WTC11 (cell line): Measurements from ENCODE around the gene VPS33B. TPM values are rescaled to one million over a fixed set of nuclear protein-coding genes. Genes with fewer than 3 reads are reported as not detected.

ENCODE experiments used
- ATAC-seq: fragments of 200-7000 bp; cut with Tn5 transposase; 2 replicates; pipeline ENCODE4 v1.10.0; 2021; ENCODE audit warnings: mild to moderate bottlenecking, moderate library complexity
- CTCF ChIA-PET: fragments of 300-600 bp; sonication (Branson Sonifier 250); formaldehyde crosslinking; loops from one replicate; lab custom pipeline; 2021; ENCODE audit warnings: antibody characterized with exemption; lab: Charles Lee
- POLR2A ChIA-PET: fragments of 350-600 bp; sonication (Branson Sonifier 250); formaldehyde crosslinking; loops from one replicate; lab custom pipeline; 2021; ENCODE audit warnings: antibody characterized with exemption; lab: Charles Lee
- DNase-seq: peaks from one replicate; pipeline ENCODE4 v3.0.0; 2021; ENCODE audit warnings: low spot score
- H3K27ac Mint-ChIP-seq: 2 replicates; pipeline ENCODE4 v1.8.0; 2021; ENCODE audit warnings: mixed read lengths
- H3K27me3 Mint-ChIP-seq: 2 replicates; pipeline ENCODE4 v1.8.0; 2021; ENCODE audit warnings: low read depth, mild to moderate bottlenecking, moderate library complexity, mixed read lengths
- H3K36me3 Mint-ChIP-seq: 2 replicates; pipeline ENCODE4 v1.8.0; 2021; ENCODE audit warnings: mixed read lengths
- H3K4me1 Mint-ChIP-seq: 2 replicates; pipeline ENCODE4 v1.8.0; 2022; ENCODE audit warnings: mixed read lengths
- H3K4me3 Mint-ChIP-seq: 2 replicates; pipeline ENCODE4 v1.8.0; 2021; ENCODE audit warnings: mild to moderate bottlenecking, moderate library complexity, mixed read lengths
- H3K9me3 Mint-ChIP-seq: 2 replicates; pipeline ENCODE4 v1.8.0; 2021; ENCODE audit warnings: mixed read lengths
- ATF1 ChIP-seq: sonication (generic); formaldehyde crosslinking; IDR thresholded peaks from 2 replicates; pipeline ENCODE4 v1.8.1; 2023; ENCODE audit warnings: mild to moderate bottlenecking, moderate library complexity, missing genetic modification reagents
- E2F4 ChIP-seq: sonication (generic); formaldehyde crosslinking; IDR thresholded peaks from 2 replicates; pipeline ENCODE4 v1.8.1; 2022; ENCODE audit warnings: low read depth, mild to moderate bottlenecking, moderate library complexity, missing genetic modification reagents, borderline replicate concordance
- ELF4 ChIP-seq: sonication (generic); formaldehyde crosslinking; IDR thresholded peaks from 2 replicates; pipeline ENCODE4 v1.8.1; 2022; ENCODE audit warnings: low read depth, mild to moderate bottlenecking, moderate library complexity, missing genetic modification reagents
- FOXK1 ChIP-seq: sonication (generic); formaldehyde crosslinking; IDR thresholded peaks from 2 replicates; pipeline ENCODE4 v1.8.0; 2022; ENCODE audit warnings: mild to moderate bottlenecking, moderate library complexity, missing genetic modification reagents
- NR2C2 ChIP-seq: sonication (generic); formaldehyde crosslinking; IDR thresholded peaks from 2 replicates; pipeline ENCODE4 v1.8.0; 2022; ENCODE audit warnings: mild to moderate bottlenecking, missing genetic modification reagents
- PREB ChIP-seq: sonication (generic); formaldehyde crosslinking; IDR thresholded peaks from 2 replicates; pipeline ENCODE4 v1.8.1; 2022; ENCODE audit warnings: mild to moderate bottlenecking, missing genetic modification reagents, moderate library complexity, borderline replicate concordance
- PRRX2 ChIP-seq: fragments of 250-450 bp; sonication (Bioruptor Pico); IDR thresholded peaks from 2 replicates; pipeline ENCODE4 v1.8.0; 2021; ENCODE audit warnings: mild to moderate bottlenecking
- SMAD3 ChIP-seq: sonication (generic); formaldehyde crosslinking; IDR thresholded peaks from 2 replicates; pipeline ENCODE4 v1.8.0; 2022; ENCODE audit warnings: missing genetic modification reagents, mild to moderate bottlenecking, borderline replicate concordance
- TEAD4 ChIP-seq: sonication (generic); formaldehyde crosslinking; IDR thresholded peaks from 2 replicates; pipeline ENCODE4 v1.8.0; 2022; ENCODE audit warnings: mild to moderate bottlenecking, missing genetic modification reagents
- ZNF232 ChIP-seq: sonication (generic); formaldehyde crosslinking; IDR thresholded peaks from 2 replicates; pipeline ENCODE4 v1.8.0; 2022; ENCODE audit warnings: mild to moderate bottlenecking, missing genetic modification reagents
- ZNF263 ChIP-seq: sonication (generic); formaldehyde crosslinking; IDR thresholded peaks from 2 replicates; pipeline ENCODE4 v1.8.1; 2022; ENCODE audit warnings: low read depth, mild to moderate bottlenecking, moderate library complexity, missing genetic modification reagents
- ZNF281 ChIP-seq: sonication (generic); formaldehyde crosslinking; IDR thresholded peaks from 2 replicates; pipeline ENCODE4 v1.8.0; 2023; ENCODE audit warnings: mild to moderate bottlenecking, missing genetic modification reagents
- total RNA-seq: library from RNA; stranded (reverse); gene quantifications from 3 replicates; pipeline ENCODE4 v1.2.3, GENCODE V29; 2021
- TF ChIP-seq, protein P1 (sequence below): sonication (generic); formaldehyde crosslinking; IDR thresholded peaks from 2 replicates; pipeline ENCODE4 v1.8.0; 2022; ENCODE audit warnings: missing genetic modification reagents
- TF ChIP-seq, protein P2 (sequence below): fragments of 250-450 bp; sonication (Bioruptor Pico); IDR thresholded peaks from 2 replicates; pipeline ENCODE4 v2.1.2; 2022; ENCODE audit warnings: mild to moderate bottlenecking, moderate library complexity
- TF ChIP-seq, protein P3 (sequence below): sonication (generic); formaldehyde crosslinking; IDR thresholded peaks from 2 replicates; pipeline ENCODE4 v1.8.0; 2023; ENCODE audit warnings: missing genetic modification reagents, mild to moderate bottlenecking, borderline replicate concordance
- TF ChIP-seq, protein P4 (sequence below): sonication (generic); formaldehyde crosslinking; IDR thresholded peaks from 2 replicates; pipeline ENCODE4 v1.8.1; 2023; ENCODE audit warnings: mild to moderate bottlenecking, missing genetic modification reagents
- TF ChIP-seq, protein P5 (sequence below): sonication (generic); formaldehyde crosslinking; conservative IDR thresholded peaks from 2 replicates; pipeline ENCODE4 v1.8.1; 2023; ENCODE audit warnings: mild to moderate bottlenecking, low read depth, missing genetic modification reagents, moderate library complexity

VPS33B gene
- total RNA-seq, 1 experiment from 2014 or later, result 21.1 TPM

- TF ChIP-seq ZNF281 (CRISPR knock-in tag) (no peak), SMAD3 (CRISPR knock-in tag) (no peak), NR2C2 (no peak), ATF1 (CRISPR knock-in tag) (no peak), ZNF232 (CRISPR knock-in tag) (no peak), E2F4 (CRISPR knock-in tag) (no peak), FOXK1 (CRISPR knock-in tag) (no peak), PREB (no peak)
Measured at GRCh38 chr15:90982135-90982534, 40.3 kb downstream of the VPS33B start (continued).

DNA sequence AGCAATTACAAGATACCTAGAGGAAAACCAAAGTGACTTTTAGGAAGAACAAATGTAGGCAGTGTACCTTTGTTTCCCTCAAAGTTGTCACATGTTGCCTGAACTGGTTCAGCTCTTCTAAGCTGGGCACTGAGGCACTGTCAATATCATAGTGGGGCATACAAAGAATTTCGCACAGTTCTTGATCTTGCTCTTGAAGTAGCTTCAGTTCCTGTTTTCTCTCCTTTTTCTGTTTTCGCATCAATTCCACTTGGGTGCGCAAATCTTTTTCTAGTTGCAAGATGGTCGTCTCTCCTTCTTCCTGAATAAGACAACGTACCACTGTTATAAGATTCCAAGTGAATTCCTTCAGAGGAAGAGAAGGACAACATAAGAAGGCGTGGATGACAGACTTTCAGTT lies 40.7 kb downstream of the VPS33B start:
- TF ChIP-seq TEAD4 (CRISPR knock-in tag) (no peak), PRRX2 (CRISPR knock-in tag) (no peak), ELF4 (no peak), ZNF263 (no peak)
- TF ChIP-seq, protein P1, sequence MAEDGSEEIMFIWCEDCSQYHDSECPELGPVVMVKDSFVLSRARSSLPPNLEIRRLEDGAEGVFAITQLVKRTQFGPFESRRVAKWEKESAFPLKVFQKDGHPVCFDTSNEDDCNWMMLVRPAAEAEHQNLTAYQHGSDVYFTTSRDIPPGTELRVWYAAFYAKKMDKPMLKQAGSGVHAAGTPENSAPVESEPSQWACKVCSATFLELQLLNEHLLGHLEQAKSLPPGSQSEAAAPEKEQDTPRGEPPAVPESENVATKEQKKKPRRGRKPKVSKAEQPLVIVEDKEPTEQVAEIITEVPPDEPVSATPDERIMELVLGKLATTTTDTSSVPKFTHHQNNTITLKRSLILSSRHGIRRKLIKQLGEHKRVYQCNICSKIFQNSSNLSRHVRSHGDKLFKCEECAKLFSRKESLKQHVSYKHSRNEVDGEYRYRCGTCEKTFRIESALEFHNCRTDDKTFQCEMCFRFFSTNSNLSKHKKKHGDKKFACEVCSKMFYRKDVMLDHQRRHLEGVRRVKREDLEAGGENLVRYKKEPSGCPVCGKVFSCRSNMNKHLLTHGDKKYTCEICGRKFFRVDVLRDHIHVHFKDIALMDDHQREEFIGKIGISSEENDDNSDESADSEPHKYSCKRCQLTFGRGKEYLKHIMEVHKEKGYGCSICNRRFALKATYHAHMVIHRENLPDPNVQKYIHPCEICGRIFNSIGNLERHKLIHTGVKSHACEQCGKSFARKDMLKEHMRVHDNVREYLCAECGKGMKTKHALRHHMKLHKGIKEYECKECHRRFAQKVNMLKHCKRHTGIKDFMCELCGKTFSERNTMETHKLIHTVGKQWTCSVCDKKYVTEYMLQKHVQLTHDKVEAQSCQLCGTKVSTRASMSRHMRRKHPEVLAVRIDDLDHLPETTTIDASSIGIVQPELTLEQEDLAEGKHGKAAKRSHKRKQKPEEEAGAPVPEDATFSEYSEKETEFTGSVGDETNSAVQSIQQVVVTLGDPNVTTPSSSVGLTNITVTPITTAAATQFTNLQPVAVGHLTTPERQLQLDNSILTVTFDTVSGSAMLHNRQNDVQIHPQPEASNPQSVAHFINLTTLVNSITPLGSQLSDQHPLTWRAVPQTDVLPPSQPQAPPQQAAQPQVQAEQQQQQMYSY, result no peak
- TF ChIP-seq, protein P2, sequence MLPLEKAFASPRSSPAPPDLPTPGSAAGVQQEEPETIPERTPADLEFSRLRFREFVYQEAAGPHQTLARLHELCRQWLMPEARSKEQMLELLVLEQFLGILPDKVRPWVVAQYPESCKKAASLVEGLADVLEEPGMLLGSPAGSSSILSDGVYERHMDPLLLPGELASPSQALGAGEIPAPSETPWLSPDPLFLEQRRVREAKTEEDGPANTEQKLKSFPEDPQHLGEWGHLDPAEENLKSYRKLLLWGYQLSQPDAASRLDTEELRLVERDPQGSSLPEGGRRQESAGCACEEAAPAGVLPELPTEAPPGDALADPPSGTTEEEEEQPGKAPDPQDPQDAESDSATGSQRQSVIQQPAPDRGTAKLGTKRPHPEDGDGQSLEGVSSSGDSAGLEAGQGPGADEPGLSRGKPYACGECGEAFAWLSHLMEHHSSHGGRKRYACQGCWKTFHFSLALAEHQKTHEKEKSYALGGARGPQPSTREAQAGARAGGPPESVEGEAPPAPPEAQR (CRISPR knock-in tag), result no peak
- TF ChIP-seq, protein P3, sequence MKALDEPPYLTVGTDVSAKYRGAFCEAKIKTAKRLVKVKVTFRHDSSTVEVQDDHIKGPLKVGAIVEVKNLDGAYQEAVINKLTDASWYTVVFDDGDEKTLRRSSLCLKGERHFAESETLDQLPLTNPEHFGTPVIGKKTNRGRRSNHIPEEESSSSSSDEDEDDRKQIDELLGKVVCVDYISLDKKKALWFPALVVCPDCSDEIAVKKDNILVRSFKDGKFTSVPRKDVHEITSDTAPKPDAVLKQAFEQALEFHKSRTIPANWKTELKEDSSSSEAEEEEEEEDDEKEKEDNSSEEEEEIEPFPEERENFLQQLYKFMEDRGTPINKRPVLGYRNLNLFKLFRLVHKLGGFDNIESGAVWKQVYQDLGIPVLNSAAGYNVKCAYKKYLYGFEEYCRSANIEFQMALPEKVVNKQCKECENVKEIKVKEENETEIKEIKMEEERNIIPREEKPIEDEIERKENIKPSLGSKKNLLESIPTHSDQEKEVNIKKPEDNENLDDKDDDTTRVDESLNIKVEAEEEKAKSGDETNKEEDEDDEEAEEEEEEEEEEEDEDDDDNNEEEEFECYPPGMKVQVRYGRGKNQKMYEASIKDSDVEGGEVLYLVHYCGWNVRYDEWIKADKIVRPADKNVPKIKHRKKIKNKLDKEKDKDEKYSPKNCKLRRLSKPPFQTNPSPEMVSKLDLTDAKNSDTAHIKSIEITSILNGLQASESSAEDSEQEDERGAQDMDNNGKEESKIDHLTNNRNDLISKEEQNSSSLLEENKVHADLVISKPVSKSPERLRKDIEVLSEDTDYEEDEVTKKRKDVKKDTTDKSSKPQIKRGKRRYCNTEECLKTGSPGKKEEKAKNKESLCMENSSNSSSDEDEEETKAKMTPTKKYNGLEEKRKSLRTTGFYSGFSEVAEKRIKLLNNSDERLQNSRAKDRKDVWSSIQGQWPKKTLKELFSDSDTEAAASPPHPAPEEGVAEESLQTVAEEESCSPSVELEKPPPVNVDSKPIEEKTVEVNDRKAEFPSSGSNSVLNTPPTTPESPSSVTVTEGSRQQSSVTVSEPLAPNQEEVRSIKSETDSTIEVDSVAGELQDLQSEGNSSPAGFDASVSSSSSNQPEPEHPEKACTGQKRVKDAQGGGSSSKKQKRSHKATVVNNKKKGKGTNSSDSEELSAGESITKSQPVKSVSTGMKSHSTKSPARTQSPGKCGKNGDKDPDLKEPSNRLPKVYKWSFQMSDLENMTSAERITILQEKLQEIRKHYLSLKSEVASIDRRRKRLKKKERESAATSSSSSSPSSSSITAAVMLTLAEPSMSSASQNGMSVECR, result no peak
- TF ChIP-seq, protein P4, sequence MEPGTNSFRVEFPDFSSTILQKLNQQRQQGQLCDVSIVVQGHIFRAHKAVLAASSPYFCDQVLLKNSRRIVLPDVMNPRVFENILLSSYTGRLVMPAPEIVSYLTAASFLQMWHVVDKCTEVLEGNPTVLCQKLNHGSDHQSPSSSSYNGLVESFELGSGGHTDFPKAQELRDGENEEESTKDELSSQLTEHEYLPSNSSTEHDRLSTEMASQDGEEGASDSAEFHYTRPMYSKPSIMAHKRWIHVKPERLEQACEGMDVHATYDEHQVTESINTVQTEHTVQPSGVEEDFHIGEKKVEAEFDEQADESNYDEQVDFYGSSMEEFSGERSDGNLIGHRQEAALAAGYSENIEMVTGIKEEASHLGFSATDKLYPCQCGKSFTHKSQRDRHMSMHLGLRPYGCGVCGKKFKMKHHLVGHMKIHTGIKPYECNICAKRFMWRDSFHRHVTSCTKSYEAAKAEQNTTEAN (CRISPR knock-in tag), result no peak
- TF ChIP-seq, protein P5, sequence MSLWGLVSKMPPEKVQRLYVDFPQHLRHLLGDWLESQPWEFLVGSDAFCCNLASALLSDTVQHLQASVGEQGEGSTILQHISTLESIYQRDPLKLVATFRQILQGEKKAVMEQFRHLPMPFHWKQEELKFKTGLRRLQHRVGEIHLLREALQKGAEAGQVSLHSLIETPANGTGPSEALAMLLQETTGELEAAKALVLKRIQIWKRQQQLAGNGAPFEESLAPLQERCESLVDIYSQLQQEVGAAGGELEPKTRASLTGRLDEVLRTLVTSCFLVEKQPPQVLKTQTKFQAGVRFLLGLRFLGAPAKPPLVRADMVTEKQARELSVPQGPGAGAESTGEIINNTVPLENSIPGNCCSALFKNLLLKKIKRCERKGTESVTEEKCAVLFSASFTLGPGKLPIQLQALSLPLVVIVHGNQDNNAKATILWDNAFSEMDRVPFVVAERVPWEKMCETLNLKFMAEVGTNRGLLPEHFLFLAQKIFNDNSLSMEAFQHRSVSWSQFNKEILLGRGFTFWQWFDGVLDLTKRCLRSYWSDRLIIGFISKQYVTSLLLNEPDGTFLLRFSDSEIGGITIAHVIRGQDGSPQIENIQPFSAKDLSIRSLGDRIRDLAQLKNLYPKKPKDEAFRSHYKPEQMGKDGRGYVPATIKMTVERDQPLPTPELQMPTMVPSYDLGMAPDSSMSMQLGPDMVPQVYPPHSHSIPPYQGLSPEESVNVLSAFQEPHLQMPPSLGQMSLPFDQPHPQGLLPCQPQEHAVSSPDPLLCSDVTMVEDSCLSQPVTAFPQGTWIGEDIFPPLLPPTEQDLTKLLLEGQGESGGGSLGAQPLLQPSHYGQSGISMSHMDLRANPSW (CRISPR knock-in tag), result no peak
- TF ChIP-seq, all 79 proteins: peak for 0
- peaks cover 70% of the 10 kb centered on the region for H3K36me3 Mint-ChIP-seq
- ChIA-PET CTCF (interaction anchor here (1.4 to 5.4 kb wide), 2 partner anchors 24 to 68 kb away, joined by 3 to 24 read pairs; no protein-coding TSS in a partner anchor), POLR2A (interaction anchor here (1.0 kb wide), 1 partner anchor 13 kb away, joined by 3 read pairs; the partner anchor contains the start of gene PRC1)
- no peak overlapping the region for H3K4me3 Mint-ChIP-seq
- no peaks in the 10 kb centered on the region for H3K9me3 Mint-ChIP-seq
- H3K4me1 Mint-ChIP-seq, result no peaks in the 10 kb centered on the region
- no peak overlapping the region for H3K27ac Mint-ChIP-seq
- H3K27me3 Mint-ChIP-seq, result no peaks in the 10 kb centered on the region
- DNase-seq (no peak), ATAC-seq (no peak)
